HG02884 (cell line): ENCODE measurements around the gene MYO10.

Source experiments
- ATAC-seq: cut with Tn5 transposase; IDR thresholded peaks from one replicate; pipeline ENCODE4 v1.9.1; 2021; ENCODE audit warnings: mild to moderate bottlenecking, moderate library complexity; ENCODE audit not compliant: unreplicated experiment

The MYO10 gene

DNA sequence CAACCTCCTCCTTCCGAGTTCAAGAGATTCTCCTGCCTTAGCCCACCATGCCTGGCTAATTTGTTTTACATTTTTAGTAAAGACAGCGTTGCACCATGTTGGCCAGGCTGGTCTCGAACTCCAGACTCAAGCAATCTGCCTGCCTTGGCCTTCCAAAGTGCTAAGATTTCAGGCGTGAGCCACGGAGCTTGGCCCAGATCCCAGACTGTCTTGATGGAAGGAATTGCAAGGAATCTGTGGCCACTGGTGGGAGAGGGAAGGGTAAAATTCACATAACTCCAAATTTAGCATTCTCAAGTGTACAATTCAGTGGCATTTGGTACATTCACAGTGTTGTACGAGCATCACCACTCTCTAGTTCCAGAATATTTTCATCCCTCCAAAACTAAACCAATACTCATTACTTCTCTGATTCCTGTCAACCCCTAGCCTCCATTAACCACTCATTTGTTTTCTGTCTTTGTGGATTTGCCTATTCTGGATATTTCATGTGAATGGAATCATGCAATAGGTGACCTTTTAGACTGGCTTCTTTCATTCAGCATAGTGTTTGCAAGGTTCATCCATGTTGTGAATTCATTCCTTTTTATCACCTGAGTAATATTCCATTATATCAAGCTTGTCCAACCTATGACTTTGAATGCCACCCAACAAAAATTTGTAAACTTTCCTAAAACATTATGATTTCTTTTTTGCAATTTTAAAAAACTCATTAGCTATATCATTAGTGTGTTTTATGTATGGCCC is 8.9 kb upstream of the MYO10 start:
- no peak for ATAC-seq

DNA sequence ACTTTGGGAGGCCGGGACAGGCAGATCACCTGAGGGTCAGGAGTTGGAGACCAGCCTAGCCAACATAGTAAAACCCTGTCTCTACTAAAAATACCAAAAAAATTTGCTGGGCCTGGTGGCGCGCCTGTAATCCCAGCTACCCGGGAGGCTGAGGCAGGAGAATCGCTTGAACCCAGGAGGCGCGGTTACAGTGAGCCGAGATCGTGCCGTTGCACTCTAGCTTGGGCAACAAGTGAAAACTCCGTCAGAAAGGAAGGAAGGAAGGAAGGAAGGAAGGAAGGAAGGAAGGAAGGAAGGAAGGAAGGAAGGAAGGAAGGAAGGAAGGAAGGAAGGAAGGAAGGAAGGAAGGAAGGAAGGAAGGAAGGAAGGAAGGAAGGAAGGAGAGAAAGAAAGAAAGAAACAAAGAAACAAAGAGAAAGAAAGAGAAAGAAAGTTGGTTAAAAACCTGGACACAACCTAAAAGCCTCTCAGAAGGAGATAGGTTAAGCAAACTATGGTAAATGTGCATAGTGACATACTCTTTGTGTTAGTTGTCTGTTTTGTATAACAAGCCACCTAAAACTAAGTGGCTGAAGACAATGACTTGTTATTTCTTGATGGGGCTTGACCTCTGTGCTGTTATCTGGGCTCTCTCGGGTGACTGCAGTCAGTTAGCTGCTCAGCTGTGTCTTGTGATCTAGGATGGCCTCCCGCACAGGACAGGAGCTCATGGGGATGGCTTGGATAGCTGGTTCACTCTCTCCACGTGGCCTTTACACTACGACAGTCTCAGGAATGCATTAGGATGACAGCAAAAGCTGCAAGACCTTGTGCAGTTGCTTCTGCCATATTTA is 8.0 kb upstream of the MYO10 start:
- ATAC-seq, result no peak

DNA sequence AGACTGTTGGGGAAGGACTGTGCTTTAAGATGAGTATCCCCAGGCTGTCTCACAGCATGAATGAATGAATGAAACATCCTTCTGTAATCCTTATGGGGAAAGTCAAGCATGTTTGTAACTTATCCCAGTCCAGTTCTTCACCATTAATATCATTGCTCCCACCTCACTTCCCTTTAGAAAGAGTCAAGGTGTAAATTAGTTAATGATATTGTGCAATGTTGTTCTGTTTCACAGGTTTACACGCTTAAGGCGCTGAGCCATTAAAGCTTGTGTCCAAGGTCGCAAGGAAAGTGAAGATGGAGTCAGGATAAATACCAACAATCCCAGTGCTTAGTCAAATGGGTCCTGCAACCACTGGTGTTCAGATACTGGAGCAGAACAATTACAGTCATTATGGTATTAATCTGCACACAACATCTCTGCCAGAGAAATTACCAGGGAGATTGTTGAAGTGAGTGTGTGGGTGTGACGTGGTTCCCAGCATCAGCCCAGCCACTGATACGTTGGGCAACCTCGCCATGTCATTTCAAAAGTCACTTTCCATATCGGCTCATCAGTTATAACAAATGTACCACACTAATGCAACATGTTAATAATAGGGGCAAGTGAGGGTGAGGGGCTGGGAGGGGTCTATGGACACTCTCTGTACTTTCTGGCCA is 1.5 kb upstream of the MYO10 start:
- no peak for ATAC-seq

DNA sequence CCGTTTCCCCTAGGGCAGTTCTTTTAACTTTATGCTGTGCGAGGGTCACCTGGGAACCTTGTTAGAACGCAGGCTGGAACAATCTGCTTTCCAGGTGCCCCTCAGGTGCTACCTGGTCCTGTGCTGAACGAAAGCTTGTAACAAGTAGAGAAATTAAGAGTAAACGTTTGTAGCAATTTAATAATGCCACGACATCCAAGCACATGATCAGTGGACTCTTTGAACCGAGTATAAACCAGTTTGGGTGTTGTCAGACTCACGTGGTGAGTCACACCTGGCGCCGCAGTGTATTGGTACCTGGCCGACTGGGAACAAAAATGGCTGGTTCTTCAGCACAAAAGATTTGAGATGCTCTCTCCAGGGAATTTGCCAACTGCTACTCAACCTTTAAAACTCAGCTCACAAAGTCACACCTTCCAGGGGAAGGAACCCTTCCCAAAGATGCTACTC is 926 bp upstream of the MYO10 start:
- no peak for ATAC-seq

DNA sequence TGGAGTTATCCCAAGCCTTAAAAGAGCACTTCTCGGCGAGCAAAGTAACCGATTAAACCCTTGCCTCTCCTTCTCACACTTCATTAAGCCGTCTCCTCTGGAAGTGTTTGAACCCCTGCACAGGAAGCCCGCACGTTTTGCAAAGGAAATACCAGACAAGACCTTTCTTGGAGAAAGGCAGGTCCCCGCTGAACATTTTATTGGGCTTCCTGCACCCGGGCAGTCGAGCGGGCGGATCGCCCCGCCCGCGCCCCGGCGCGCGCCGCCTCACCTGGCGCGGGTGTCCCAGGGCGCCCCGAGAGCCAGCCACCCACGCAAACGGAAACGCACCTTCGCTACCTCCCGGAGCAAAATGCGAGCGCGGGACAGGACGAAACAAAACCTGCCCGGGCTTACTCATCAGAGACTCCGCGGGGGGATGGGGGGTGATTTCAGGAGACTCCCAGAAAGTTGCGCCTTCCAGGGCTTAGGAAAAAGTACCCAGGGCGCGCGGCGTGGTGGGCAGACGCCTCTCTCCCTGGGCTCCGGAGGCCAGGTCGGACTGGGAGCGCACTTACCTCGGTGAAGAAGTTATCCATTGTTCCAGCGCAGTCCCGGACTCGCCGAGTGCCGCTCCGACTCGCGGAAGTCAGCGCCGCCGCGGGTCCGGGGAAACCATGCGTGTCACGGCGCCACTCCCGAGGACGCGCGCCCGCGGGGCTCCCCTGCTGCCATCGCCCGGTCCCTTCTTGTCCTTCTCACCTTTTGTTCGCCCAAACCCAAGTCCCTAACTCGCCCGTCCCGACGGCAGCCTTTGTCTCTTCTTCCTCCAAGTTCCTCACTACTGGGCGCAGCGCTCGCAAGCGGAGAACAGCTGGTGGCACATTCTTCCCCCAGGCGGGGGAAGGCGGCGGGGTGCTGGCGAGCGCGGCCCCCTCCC is 598 bp downstream of the MYO10 start:
- peak; percentile 36 for ATAC-seq

DNA sequence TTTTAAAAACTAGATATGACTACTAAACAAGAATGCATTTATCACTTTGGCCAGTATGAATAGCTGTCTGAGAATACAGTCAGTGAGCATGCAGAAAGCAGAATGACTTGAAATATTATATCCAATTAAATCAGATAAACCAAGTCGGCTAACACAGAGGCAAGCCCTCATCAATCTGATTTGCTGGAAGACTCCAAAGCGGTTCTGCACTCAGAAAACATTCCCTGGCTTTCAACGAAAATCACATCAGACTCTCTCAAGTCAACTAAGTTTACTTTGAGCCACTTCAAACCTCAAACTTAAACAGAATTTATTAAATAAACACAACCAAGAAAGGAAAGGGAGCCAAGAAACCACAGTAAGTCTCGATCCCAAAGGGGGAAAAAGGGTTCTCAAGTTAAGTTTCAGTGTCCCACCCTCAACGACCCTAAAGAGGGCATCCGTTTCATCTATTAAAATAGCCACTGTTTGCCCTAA is 1.4 kb downstream of the MYO10 start:
- ATAC-seq, result no peak

DNA sequence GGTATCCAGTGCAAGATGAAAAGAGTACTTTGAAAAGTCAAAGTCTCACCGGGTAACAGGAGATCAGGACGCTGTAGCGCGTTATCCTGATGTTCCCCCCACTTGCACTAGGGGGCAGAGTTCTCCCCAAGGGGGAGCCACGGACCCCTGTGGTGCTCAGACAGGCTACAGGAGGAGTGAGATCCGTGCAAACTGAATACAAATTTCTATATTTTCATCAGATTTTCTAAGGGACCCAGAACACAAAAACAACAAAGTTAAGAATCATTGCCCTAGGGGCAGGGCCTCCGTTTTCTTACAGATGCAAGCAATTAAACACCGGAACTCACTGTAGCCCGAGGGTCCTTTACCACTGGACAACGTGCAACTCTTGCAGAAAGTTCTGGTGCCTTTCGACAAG is 2.0 kb downstream of the MYO10 start:
- ATAC-seq, result no peak

DNA sequence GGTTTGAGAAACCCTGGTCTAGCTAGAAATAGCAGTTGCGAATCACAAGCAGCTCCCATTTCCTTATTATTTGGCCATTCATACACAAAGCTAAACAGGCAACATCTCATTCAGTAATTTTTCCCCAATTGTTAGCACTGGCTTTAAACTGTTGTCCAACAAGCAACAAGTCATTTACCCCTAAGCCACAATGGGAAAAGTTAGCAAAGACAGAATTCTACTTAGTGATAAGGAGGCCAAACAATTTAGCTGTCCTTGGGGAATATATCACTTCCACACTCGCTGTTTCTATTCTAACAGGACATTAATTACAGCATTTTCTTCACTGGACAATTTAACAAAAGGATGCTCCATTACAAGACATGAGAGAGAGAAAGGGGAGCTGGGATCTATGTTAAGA is 2.8 kb downstream of the MYO10 start:
- no peak for ATAC-seq

DNA sequence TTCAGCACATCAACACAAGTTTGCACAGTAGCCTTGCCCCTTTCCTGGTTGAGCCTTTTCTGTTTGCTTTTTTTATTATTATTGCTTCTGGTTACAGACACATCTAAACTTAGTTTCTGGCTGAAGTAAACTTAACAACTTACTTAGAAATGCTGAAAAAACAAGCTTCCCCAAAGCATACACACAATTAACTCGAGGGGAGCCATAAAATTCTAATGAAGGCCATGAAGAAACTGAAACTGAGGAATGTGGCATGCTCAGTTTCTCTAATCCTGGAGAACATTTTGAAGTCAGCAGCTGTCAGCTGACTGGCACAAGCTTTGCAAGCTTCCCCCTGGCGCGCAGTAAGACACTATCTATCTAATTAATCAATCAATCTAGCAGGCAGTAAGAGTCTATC is 3.7 kb downstream of the MYO10 start:
- ATAC-seq, result no peak

DNA sequence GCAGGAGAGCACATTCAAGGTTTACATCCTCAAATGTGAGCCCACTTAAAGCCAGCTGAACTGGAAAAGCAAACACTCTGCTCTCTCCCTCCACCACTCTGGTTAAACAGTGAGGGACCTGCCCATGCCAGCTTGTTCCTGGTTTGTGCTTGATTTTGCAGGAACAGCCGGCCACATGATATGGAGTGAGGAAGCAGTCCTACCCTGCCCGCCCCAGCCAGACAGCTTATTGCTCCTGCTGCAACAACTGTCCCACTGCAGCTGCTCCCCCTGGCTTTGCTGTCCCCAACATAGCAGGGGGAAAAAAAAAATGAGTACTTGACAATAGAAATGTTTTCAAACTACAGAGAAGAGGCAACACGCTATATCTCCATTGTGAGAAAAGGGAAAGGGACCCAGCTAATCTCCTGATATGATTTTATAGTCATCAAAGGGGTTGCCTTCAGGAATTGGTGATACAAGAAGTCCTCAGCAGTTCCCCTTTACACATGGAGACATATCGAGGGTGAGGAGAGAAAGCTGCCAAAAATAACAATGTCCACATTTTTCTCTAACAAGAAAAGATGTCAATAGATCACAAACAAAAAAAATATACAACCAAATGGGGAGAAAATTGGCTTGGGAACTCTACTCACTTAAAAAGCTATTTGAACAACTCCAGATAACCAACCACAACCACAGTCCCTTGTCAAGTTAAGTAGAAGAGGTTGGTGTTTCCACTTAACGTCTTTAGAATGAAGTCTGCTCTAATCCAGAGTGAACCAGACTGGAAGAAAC is 4.6 kb downstream of the MYO10 start:
- no peak for ATAC-seq

DNA sequence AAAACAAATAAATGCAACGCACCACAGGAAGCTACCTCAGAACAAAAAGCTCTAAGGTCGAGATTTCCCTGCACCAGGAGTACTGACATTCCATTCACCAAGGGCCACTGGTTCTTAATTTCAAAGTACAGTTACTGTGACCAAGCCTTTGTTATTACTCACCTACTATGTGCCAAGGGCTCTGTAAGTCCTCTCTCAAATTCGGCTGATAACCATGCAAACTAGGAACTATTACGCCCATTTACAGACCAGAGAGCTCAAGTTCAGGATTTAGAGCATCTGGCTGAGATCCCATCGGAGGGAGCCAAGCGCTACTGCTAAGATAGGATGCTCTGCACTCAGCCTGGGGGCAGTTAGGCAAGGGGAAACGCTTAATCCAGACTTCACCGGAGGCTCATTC is 5.6 kb downstream of the MYO10 start:
- no peak for ATAC-seq

DNA sequence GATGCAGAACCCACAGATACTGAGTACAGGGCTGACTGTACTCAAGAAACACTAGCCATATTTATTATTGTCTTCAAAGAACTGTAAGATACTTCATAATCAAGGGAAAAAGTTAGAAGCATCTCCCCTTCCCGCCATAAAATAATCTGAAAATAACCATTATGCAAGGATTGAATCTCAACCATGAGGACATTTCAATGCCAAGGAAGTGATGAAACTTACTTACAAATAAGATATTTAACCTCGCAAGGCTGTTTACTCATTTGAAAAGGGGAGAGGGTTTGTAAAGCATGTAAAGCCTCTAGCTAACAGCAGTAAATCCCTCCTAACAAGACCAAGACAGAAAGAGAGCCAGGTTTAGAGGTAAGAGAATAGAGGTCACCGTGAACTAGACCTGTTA is 6.3 kb downstream of the MYO10 start:
- no peak for ATAC-seq

DNA sequence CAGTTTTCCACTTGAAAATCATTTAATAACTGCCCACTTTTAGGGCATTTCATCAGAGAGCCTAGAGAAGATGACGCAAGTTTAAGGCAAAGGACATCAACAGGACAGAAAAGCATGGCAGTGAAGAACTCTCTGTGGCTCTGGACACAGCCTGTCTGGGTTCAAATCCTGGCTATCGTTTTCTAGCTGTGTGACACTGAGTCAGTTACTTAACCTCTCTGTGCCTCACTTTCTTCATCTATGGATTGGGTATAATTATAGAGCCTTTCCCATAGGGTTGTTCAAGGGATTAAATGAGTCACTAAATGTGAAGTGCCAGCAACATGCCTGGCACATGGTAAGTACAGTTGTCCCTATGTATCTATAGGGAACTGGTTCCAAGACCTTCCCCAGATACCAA is 6.7 kb downstream of the MYO10 start:
- ATAC-seq, result no peak

DNA sequence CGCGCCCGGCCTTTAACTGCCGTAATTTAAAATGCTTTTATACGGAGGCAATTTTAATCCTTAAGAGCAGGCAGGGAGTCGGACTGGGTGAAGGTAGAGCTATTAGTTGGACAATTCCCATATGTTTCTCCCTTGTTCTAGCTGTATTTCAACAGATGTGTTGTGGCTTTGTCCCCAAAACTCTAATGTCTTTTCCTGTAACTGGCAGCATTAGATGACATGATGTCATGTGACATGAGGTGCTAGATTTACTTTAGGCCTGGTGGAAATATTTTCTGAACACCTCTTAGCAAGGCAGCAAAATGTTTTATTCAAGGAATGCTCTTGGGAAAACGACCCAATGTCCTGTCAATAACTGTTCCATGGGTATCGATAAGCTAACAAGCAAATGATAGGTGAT is 8.5 kb downstream of the MYO10 start:
- no peak for ATAC-seq

DNA sequence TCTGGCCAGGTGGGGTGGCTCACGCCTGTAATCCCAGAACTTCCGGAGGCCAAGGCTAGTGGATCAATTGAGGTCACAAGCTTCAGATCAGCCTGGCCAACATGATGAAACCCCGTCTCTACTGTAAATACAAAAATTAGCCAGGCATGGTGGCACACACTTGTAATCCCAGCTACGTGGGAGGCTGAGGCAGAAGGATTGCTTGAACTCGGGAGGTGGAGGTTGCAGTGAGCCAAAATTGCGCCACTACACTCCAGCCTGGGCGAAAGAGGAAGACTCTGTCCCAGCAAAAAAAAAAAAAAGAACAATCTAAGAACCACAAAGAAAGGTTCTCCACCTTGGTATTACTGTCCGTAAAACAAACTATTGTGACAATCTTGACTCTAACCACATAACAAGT is 9.7 kb downstream of the MYO10 start:
- ATAC-seq, result no peak

DNA sequence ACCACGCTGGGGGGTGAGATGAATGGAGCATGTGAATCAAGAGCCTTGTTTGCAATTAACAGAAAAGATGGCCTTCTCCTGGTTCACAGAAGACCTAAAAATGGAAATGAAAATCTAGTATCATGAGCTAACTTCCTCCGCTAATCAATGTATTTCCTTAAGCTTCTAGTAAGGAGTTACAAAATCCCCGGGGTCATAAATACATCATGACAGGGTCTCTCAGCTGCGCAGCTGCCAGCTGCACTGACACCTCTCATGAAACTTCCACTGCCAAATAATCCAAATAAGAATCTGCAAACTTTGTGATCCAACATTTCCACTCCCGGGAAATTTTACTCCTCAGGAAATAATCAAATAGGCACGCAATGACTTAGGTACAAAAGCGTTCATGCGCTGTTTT is 11.9 kb downstream of the MYO10 start:
- ATAC-seq, result no peak

DNA sequence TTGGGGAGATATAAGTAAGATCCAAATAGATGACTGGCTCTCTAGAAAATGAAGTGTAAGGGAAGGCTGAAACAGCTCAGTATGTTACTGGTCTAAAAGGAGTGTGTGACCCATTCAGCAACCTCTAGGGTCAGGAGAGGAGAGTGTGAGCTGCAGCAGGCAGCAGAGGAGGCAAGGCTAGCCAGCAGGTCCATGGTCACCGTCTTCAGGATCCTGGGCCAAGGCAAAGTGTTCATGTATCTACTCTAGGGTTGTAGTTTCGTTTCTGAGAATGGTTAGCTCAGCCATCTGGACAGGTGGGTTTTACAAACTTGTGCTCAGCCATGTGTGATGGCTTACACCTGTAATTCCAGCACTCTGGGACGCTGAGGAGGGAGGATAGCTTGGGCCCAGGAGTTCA is 13.7 kb downstream of the MYO10 start:
- ATAC-seq, result no peak

DNA sequence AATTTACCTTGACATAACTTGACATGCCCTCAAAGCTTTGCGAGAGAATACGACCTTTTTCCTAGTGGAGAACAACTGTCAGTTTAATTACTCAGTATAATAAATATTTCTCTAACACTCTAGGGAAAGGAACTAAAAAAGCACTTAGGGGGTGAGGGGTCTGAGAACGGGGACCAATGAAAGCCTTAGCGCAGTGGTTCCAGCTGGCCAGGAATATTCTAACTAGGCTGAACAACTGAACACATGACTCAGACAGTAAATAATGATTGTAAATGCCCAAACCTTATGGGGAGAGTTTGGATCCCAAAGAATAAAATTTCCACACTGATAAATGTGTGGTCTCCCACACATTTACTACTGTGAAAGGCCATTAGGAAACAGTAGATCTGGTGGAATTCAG is 14.9 kb downstream of the MYO10 start:
- no peak for ATAC-seq

DNA sequence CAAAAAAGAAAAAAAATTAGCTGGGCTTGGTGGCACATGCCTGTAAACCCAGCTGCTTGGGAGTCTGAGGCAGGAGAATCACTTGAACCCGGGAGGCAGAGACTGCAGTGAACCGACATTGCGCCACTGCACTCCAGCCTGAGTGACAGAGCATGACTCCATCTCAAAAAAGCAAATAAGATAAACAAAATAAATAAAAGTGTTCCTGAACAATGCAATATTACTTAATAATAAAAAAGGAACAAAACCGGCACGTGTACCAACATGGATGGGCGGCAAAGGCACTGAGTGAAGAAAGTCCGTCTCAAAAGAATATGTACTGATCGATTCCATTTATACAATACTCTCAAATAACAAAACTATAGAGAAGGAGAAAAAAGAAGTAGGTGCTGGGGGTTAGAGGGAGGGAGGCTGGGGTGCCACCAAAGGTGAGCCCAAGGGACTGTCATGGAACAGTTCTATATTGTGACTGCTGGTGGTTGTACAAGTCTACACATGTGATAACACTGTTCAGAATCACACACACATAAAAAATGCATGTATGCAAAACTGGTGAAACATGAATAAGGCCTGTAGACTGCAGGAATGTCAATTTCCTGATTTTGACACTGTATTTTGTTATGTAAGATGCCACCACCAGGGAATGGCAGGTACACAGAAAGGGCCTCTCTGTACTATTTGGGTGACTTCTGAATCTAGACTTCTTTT is 15.8 kb downstream of the MYO10 start:
- no peak for ATAC-seq
